Measurements from ENCODE around the gene EME1.
"Not testable (repeated sequence)": the region's sequence is repeated elsewhere in the genome, so short reads cannot be mapped to it uniquely, and the experiment has no call there.

The EME1 gene

DNA sequence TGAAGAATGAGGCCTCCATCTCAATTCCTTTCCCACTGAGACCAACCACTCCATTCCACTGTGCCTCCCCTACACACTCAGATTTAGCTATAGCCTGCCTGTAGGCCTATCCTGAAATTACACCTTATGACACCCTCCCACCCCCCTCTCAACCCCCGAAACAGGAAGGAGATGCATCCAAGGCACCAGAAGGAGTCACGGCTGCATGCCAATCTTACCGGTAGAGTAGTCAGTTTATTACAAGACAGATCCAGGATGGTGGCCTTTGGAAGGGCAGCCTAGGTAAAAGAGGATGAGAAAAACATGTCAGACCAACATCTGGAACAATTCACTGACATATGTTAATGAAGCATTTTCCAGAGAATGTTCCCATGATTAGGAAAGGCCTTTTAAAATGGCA lies 21.7 kb downstream of the EME1 start:
- DNase-seq (ENCODE audit: low spot score) = no peak

DNA sequence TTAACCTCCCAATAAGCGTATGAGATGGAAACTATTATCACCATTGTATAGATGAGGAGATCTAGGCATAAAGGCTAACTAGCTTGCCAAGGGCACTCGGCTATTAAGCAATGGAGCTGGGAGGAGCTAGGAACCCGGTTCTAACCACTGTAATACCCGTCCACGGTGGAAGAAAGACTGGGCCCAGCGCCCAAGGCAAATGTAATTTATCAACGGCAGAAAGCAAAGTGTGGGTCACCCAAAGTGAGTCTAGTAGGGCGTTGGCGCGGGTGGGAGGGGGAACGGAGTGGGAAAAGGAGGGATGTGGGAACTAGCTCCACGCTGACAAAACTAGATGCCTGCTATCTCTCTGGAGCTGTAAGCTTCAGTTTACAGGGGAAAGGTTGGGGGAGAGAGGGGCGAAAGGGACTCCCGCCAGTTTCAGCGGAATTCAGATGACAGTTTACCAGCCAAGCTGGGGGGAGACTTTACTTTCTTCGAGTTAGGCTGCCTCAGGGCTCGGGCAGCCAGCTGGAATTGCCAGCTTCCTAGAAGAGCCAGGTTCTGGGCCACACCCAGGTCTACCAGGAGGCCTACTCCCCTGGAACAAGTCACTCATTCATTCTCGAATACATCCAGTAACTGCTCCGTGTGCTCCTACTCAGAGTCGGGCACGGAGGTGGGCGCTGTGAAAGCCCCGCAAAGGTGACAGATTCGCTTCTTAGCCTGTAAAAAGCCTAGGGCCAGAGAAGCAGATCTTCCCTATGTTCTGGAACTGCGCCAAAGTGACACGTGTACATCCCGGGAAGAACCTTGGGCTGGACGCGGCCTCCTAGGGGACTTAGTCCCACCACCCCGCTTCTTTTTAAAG lies 23.5 kb downstream of the EME1 start:
- peak; percentile 27 for DNase-seq (ENCODE audit: low spot score)

DNA sequence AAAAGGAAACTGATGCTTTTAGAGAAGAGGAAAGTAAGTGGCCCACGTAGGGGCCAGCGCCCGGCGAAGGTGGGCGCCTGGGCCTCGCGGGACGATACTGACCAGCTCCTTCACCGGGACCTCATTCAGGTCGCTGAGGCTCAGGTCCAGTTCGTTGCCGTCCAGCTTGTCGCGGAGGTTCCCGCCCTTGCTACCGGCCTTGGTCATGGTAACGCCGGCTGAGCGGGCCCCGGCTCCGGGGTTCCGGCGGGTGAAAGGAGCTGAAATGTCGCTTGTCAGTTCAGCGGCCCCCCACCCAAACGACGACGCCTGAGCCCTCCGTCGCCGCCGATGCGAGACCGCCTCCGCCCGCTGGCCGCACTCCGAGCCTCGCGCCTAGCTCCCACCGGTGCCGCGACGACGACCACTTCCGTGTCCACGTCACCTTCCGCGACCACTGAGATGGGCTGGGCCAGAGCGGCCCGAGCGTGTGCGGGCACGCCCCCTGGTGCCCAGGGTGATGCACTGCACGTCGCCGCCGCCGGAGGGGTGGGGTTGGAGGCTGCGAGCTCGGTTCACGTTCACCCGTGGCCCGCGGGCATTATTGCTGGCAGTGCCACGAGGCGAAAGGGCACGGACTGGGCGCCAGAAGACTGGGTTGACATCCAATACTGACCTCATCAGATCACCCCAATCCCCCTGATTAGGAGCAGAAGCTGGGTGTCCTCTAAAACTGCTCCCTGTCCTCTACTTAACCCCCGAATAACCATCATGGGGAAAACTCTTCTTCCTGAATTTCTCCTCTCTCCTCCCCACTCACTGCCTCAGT lies 24.3 kb downstream of the EME1 start, which contains the start of gene LRRC59:
TSS of gene LRRC59 (minus strand) at position 413 of the 808 bp plus-strand sequence. CDS start at position 207, 206 bp downstream.
- DNase-seq (ENCODE audit: low spot score) = peak; percentile 75

- DNase-seq (ENCODE audit: low spot score) = no peak
Measured at GRCh38 chr17:50397919-50398285, 24.9 kb downstream of the EME1 start.

- DNase-seq (ENCODE audit: low spot score) = not testable (repeated sequence)
Measured at GRCh38 chr17:50398672-50399071, 25.6 kb downstream of the EME1 start.

- not testable (repeated sequence) for DNase-seq (ENCODE audit: low spot score)
Measured at GRCh38 chr17:50399591-50399990, 26.6 kb downstream of the EME1 start.

- DNase-seq (ENCODE audit: low spot score) = not testable (repeated sequence)
Measured at GRCh38 chr17:50405351-50405750, 32.3 kb downstream of the EME1 start.

GRCh38 chr17:50406578-50406977 lies 33.5 kb downstream of the EME1 start:
- no peak for DNase-seq (ENCODE audit: low spot score)

DNA sequence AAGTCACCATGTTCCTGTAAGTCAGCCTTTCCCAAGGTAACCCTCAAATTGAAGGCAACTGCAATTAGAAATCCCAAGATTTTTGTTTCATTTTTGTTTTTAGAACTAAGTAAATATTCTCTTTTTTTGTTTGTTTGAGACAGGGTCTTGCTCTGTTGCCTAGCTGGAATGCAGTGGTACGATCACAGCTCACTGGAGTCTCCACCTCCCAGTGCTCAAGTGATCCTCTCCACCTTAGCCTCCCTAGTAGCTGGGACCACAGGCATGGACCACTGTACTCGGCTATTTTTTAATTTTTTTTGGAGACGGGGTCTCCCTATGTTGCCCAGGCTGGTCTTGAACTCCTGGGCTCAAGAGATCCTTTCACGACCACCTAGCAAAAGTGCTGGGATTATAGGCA lies 34.9 kb downstream of the EME1 start:
- DNase-seq (ENCODE audit: low spot score) = no peak

DNA sequence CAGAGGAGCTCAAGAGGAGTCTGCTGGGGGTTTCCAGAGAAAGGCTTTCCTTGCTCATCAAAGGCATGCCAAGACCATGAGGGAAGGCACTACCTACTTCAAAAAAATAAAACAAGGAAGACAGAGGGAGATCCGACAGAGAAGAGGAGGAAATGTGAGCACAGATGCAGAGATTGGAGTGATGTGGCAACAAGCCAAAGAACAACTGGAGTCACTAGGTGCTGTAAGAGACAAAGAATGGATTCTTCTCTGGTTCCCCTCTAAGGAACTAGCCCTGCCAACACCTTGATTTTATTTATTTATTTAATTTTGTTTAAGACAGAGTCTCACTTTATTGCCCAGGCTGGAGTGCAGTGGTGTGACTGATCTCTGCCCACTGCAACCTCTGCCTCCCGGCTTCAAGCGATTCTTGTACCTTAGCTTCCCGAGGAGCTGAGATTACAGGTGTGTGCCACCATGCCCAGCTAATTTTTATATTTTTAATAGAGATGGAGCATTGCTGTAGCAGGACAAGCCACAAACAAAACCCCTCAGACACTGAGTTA lies 39.2 kb downstream of the EME1 start:
- no peak for DNase-seq (ENCODE audit: low spot score)

DNA sequence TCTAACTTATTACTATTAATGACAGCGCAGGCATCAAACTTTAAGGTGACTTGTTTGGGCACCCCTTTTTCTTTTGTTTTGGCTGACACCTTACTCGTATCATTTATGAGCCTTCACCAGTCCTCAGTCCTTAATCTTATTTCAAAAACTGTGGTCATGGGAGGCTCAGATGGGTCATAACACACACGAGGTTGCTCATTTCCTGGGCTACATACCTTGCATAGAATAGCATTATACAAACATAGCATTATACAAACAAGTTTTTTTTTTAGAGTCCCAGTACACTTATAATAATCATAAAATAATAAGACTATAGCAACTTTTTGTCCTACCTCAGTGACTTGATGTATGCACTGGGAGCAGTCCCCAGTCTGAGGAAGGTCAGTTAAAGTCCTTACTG lies 41.8 kb downstream of the EME1 start:
- no peak for DNase-seq (ENCODE audit: low spot score)

GRCh38 chr17:50419577-50419976 lies 46.5 kb downstream of the EME1 start:
- DNase-seq (ENCODE audit: low spot score) = not testable (repeated sequence)

- no peak for DNase-seq (ENCODE audit: low spot score)
Measured at GRCh38 chr17:50420419-50421112, 47.5 kb downstream of the EME1 start.

DNA sequence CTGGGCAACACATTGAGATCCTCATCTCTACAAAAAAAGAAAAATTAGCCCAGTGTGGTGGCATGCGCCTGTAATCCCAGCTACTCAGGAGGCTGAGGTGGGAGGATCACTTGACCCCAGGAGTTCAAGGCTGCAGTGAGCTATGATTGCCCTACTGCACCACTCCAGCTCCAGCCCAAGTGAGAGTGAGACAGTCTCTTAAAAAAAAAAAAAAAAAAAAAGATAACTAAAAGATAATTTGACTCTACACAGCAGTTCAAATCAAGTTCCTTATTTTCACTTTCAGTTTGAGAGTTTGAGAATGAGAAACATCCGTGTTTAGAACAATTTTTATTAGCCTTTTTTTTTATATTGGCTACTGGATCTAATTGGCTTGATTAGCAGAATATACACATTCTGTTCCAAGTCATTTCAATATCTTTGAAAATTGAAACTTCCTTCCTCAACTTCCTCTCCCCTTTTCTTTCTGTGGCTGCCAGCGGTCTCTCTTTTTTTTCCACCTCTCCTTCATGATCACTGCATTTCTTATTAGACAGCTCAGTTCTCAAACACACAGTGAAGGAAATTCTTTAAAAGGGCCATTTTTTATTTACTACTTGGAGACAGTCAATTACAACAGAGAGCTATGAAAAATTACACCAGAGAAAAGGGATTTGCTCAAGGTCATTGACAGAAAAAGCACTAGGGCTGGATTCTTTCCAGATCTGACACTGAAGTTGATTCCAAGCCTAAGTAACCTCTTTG lies 48.5 kb downstream of the EME1 start:
- no peak for DNase-seq (ENCODE audit: low spot score)

GRCh38 chr17:50422738-50423137 lies 49.7 kb downstream of the EME1 start:
- no peak for DNase-seq (ENCODE audit: low spot score)

DNA sequence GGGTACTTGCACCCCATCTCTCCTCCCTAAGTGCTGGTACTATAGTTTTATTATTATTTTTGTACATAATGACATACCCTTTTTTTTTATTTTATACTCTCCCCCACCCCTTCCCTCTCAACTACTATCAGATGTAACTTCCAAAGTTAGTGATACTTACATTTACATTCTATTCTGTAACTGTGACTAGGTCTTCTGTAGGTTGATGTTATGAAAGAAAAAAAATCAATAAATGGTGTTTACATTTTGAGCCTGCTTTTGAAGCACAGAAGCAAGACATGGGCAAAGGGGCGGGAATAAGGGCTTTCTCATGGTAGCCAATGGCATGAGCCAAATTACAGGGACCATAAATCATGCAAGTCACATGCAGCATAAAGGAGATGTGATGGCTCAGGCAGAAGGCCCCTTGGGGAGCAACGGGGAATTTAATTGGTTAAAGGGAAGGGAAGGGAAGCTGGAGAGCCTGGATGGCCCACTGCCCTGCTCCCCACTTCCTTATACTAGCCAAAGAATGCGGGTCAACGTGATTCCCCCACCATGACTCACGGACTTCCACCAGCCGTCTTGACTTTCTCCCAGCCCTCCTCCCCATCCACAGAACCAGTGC lies 50.6 kb downstream of the EME1 start:
- DNase-seq (ENCODE audit: low spot score) = no peak

GRCh38 chr17:50424246-50424995 lies 51.4 kb downstream of the EME1 start:
- no peak for DNase-seq (ENCODE audit: low spot score)

- no peak for DNase-seq (ENCODE audit: low spot score)
Measured at GRCh38 chr17:50424996-50425681, 52.1 kb downstream of the EME1 start.

GRCh38 chr17:50425682-50426471 lies 52.8 kb downstream of the EME1 start, which contains the start of gene ACSF2:
TSS of gene ACSF2 (plus strand) at chr17:50426218. CDS start at chr17:50426262, 44 bp downstream.
- no peak for DNase-seq (ENCODE audit: low spot score)

All from putamen (tissue), 1 donor.